GM18870 (cell line): ENCODE data around the gene AK8.

ENCODE experiments used
- ATAC-seq: cut with Tn5 transposase; IDR thresholded peaks from one replicate; pipeline ENCODE4 v1.9.1; 2021; ENCODE audit warnings: moderate library complexity; ENCODE audit not compliant: unreplicated experiment

The AK8 gene

DNA sequence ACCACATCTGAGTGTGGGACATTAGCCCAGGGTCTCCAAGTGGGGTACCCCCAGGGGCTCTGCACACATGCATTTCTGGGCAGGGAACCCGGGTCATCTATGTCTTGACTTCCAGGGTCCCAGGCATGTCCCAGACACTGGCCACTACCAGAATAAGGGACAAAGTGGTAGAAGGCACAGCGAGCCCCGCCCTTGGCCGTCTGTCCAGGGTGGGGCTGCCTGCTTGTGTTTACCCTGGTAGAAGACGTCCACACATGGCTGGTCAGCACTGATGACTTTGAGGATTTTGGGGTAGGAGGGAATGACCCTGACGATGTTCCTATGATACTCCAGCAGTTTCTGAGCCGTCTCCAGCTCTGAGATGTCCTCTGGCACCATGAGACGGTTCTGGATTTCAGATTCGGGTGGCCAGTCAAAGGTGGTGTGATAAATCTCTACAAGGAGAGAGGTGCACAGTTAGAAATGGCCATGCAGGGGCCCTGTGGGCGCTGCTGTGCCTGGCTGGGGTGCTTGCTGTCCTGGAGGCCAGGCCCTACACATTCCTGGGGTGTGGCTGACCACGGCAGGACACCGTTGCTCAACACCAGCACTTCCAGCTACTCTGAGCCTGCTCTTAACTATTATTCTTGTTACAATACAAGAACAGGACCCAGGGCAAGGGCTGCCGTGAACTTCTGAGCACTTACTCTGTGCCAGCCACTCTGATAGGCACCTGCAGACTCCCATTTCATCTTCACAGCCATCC is 51.3 kb downstream of the AK8 start:
- ATAC-seq = no peak

DNA sequence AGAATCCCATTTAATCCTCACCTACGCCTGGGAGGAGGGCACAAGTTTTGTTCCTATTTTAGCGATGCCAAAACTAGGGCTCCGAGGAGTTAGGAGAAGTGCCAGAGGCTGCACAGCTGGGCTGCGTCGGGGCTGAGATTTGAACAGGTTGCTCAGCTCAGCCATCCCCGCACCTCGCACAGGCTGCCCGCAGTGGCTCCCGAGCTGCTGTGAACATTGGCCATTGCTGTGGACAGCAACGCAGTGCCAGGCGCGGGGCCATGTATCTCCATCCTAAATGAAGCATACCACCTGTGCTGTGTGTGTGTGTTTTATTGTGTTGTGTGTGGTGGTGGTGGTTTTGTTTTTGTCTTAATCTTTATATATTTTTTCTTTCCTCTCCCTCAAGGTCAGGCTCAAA is 52.0 kb downstream of the AK8 start:
- ATAC-seq = no peak

DNA sequence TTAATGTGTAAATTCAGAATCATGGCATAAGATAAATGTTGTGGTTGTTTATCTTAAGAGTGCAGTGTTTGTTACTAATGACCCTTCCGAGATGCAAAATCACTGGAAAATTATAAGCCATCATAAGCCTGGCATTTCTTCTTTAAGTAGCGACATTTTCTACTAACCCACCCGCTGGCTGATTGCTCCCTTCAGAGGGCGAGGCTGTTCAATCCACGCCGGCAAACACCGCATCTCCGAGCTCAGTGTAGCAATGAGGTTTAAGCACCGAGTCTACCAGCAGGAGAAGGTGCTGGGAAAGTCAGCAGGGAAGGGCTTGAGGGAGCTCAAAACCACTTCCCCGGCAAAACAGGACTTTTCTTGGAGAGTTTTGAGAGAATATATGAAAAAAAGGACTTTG is 52.7 kb downstream of the AK8 start:
- ATAC-seq = no peak

DNA sequence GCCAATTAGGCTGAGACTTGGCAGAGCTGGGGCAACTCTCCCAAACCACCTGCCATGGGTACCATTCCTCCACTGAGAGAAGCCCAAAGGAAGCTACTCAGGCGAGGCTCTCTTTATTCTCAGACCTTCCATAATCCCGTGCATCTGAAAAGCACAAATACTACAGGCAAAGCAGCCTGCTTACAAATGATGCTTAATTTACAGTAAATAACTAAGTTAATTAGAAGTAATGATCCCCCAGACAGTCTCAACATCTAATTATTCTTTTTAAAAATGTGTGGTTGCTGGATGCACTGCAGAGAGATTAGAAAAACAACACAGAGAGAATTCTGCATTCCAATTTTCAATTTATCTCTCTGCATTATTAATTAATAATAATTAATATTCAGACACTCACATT is 53.1 kb downstream of the AK8 start:
- no peak for ATAC-seq

DNA sequence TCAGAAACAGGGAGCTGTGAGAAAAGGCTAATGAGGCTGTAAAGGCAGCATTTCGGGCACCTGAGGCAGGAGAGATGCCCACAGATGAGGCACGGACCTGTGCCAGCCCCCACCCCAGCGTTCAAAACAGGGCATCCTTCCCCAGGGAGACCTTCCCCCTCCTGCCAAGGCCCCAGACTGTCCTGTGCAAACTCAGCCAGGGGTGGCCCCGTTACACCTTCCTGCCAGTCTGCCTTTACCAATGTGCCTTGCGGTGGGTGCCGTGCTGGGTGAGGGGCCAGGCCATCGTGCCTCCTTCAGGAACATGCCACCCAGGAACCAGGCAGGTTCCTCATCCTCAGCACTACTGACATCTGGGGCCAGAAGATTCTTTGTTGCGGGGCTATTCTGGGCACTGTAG is 53.9 kb downstream of the AK8 start:
- ATAC-seq = no peak

DNA sequence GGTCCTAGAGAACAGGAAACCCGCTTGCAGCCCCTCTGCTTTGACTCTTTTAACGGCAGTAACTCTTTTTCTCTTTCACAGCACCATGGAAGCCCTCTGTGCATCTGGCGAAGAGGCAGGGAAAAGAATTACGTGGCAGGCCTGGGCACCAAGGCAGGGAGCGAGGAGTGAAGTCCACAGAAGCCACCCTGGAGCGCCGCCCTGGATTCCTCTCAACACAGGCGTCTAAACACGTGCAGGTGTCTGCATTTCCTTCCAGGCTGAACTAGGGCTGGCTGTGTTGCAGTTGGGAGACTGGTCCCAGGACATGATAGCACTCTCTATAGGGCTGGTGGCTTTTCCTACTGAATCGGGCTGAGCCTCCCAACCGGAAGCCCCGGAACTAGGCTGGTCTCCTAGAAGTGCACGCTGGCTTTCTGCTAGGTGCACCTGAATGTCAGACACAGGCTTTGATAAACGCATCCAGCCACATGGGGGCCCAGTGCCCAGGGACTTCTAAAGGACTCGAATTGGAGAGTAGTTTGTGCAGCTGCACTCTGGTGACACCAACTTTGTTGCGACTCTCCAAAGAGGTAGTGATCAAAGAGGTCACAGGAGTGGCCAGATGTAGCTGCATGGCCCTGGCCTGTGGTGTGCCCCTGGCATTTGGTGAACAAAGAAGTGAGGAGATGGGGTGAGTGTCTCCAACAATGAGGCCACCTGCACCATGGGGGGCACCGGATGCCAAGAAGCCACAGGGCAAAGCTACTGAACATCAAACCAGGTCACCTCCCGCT is 54.5 kb downstream of the AK8 start:
- ATAC-seq = no peak

DNA sequence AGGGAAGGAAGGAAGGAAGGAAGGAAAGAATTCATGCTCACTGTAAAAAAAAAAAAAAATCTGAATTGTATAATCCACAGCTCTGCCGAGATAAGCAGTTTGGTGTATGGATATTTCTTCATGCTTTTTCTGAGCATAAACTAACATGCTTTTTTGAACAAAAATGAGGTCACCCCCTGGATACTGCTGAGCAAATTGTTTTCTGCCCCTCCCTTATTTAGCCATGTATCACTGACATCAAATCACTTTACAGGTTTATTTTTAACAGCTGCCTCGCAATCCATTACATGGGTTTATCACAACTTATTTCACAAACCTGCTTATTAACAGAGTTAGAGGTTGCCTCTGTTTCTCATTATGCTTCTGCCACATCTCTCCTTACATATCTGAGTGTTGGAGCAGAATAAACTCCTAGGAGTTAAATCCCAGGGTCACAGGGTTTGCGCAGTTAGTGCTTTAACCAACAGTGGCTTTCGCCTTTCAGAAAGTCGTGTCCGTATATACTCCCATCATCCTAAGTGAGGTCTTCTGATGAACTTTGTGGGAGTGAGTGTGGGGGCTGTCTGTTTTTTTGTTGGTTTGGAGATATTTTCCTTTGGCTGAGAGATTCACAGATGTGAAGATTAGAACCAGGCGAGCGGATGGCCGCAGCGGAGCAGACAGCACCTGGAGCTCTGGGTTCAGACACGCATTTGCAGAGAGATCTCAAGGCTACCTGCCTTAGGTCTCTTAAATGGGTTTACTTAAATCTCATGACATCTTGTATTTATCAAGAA is 57.7 kb downstream of the AK8 start:
- no peak for ATAC-seq

DNA sequence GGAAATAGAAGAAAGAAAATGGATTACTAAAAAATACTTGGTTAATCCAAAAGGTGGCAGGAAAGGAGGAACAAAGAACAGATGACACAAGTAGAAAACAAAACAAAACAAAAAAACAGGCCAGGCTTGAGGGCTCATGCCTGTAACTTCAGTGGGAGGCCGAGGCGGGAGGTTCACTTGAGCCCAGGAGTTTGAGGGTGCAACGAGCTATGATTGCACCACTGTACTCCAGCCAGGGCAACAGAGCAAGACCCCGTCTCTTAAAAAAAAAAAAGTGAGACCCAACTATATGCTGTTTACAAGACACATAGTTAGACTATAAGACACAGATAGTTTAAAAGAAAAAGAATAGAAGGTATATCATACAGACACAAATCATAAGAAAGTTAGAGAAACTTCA is 59.5 kb downstream of the AK8 start:
- no peak for ATAC-seq

DNA sequence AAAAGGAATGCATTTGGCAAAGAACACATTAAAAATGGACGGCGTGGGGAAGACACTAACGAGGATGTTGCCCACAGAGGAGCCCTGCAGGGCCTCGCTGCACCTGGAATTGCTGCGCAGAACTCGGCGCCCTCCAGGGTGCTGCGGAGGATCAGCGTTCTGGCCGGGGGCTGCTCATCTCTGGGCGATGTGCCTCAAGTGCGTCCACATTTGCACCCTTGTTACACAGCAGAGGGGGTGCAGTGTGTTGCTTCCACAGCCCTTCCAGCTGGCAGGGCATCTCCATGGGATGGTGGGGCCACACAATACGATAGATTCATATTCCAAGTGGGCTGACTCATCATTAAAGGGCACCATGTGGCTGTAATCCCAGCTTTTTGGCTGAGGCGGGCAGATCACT is 63.1 kb downstream of the AK8 start:
- no peak for ATAC-seq

DNA sequence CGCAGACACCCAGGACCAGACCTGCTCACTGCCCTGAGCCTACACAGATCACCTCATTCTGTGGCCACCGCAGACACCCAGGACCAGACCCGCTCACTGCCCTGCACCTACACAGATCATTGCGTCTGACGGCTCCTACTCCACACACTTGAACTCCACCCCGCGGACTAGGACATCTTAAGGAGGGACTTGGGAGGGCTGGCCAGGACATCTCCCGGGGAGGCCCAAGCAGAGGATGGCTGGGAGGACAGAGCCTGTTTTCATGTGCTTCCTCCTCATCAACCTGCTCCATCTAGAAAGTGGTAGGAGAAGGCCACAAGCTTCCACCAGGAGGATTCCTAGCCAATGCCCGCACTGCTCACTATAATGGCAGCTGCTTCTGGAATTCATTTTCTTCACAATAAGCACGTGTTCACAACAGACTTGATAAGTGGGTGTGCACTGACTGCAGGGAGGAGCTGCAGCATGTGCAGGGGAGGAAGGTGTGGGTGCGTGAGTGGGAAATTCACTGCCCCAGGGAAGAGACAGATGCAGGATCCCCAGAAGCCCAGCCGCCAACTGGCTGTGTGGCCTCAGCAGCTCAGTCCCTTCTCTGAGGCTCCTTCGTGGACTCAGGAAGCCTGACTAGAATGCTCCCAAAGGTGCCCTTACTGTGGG is 64.8 kb downstream of the AK8 start:
- ATAC-seq = no peak

DNA sequence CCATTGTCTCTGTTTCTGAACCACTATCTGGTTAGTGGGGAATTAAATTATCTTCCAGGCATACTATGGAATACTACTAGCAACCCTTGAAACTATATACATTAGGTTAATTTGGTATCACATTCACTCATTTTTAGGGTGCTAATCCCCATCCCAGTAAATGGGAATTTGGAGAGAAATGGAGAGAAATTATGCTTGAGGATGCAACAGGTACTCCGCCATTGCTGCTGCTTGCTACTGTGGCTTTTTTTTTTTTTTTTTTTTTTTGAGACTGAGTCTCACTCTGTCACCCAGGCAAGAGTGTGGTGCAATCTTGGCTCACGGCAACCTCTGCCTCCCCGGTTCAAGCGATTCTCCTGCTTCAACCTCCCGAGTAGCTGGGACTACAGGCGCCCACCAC is 66.1 kb downstream of the AK8 start:
- ATAC-seq = no peak

DNA sequence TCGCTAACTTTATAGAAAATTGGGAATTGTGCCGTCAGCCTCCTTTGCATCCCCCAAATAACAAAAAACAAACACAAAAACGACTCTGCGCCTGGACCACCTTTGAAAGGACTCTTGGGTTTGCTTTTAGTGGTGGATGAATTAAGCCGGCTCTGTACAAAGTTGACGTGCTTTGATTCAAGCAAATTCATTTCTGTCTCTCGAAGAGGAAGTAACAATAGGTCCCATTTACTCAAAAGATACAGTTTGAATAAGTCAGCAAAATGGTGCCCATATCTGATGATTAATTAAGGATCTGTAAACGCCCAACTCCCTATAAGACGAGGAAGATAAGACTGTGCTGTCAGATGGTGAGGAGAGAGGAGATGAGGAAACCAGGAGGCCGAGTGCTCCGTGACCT is 67.8 kb downstream of the AK8 start:
- no peak for ATAC-seq

DNA sequence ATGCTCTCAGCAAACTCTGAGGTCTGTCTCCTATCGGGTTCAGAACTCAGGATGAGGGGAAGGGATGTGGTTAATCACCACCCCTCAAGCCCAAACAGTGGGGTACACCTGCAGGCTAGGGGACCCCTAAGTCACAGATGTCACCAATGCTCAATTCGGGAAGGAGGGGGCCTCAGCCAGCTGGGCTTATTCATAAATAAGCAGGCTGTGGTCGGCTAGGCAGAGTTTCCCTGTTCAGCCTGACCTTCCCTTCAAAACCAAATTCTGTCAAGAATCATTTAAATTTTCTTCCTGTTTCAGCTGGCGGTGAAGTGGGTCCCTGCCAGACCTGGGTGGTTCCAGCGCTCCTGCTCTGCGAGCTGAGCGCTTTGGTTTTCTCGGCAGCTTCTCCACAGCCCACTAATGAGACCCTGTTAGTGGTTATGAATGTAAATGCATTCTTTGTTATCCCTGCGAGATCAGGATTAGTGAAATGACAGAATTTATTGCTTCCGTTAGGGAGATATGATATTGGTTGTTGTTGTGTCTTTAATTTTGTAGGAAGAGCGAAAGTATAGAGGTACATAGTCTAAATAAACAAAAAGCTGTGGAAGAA is 68.3 kb downstream of the AK8 start:
- no peak for ATAC-seq

DNA sequence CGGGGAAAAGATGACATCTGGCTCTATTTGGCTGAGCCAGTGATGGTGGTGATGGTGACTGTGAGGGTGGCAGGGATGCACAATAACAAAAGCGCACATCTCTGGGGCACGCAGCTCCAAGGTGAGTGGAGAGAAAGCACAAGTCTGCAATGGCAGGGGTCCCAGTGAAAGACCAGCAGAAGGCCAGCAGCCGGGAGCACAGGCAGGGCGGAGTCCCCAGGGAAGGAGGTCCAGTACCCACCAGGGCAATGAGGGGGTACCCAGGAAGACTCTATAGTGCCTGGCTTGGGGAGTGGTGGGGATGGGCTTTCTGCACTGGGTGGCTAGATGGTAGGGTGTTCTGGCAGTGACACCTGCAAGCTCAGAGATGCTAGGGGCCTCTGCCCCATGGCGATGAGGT is 69.4 kb downstream of the AK8 start:
- no peak for ATAC-seq

DNA sequence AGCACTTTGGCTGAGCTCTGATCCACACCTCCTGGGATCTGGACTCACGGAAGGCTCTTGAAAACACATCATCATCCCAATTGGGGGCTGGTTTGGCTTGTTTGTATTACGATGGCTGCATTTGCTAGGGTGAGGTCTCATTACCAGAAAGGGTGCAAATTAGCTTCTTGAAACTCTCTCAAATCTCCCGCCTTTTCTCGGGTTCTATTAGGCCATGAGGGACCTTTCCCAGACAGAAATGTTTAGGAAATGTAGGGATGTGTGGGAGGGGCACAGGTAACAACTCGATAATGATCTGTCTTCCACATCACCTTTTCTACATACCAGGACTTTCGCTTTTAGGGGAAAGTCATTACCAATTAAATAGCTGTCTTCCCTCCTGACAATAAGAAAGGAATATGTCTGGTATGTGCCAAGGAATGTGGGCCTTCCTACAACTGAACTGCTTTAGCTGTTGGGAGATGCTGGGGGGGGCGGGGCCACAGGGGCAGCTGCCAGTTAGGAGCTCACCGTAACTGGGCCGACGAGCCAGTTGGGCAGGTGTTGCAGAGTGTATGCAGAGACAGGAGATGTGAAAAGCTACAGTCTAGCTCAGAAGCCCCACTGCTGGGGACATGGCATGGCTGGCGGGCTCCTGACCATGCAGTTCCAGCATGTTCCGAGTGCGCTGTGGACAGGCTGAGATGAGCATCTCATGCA is 71.2 kb downstream of the AK8 start:
- no peak for ATAC-seq

DNA sequence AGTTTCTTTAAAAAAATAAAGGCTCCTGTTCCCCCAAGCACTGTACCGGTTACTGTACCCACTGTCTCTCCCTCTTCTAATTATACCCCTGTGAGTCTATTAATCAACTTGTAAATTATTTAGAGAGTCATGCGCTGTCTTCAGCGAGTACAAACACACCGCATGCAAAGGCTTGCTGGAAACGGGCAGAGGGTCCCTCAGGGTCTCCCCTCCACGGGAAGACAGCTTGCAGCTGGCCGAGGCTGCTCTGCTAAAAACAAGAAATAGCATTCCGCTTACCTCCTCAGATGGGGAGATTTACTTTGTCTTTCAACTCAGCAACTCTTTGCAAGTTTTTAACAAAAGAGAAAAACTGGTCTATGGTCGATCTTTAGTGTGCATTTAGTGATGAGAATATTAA is 71.8 kb downstream of the AK8 start:
- ATAC-seq = no peak

DNA sequence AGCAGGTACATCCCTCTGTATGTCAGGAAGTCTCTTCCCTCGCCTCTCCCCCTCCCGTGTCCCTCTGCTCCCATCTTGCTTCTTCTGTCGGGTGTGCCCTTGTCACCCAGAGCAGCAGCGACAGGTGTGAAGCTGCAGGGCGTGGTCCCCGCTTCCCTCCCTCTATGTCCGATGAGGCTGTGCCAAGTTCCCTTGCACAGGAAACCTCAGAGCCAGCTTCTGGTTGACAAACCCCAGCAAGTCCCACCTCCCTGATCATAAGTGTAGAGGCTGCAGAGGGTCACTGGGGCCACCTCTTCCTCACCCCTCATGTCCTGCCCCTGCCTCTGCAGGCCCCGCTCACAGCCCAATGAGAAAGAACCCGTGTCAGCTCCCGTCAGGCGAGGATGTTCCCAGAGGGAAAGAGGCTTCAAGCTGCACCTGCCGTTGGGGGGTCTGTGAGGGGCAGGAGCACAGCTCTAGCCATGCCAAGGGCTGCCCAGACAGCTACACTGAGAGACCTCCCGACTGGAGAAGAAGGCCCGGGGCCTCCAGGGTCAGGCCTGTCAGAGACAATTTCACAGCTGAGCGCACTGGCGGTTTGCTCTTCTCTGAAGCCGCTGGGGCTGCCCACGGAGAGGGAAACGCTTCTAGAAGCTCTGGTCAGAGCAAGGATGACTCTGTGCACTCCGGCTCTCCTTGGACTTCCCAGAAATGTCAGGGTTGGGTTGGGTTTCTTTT is 73.3 kb downstream of the AK8 start:
- no peak for ATAC-seq

DNA sequence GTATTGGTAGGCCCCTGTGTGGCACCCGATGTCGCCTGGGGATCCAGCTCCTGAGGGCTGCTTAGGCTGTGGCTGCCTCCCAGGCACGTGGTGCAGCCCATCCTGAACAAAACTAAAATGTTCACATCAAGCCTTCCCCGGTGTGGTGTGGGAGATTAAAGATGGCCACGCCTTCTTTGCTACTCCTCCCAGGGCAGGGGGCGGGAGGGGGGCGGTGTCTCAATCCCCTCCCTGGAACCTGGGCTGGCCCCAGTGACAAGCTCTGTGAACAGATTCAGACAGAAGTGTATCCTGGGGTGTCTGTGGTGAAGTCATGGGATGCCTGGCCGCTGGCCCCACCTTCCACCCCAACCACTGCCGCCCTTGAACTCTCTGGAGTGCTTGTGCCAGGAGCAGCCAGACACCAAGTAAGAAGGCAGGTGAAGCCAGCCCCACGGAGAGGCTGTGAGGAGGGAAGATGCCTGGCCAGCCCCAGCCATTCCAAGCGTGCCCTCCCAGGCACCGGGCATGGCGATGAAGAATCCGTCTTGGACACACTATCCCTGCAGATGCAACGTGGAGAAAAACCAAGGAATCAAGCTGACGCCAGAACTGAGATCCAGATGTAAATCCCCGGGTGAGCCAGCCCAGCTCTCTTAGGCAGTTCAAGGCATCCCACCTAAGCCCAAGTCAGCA is 75.8 kb downstream of the AK8 start:
- no peak for ATAC-seq

DNA sequence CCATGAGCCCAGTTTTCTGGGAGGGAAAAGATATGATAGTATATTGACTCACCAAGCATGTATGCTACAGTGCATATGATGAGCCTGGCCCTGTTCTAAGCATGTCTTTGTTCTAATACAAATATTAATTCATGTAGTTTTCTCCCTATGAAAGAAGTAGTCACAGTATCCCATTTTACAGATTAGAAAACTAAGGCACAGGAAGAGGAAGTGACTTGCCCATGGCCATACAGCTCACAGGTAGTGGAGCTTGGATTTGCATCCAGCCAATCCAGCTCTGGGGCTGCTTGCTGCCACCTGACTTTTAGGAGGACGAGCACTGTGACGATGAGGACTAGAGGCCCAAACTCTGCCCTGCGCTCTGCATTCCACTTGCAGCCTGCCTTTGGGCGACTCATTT is 76.4 kb downstream of the AK8 start:
- ATAC-seq = no peak
